Effector memory CD4-positive, alpha-beta T cell (primary cell): ENCODE results near the gene EPHB2.
"Not testable (repeated sequence)": the region's sequence is repeated elsewhere in the genome, so short reads cannot be mapped to it uniquely, and the experiment has no call there.

Source experiments
- DNase-seq, 3 donors: peaks; one replicate each; pipeline ENCODE4 v3.0.0-alpha.2; 2020
- H3K27ac ChIP-seq: 2 replicates; pipeline ENCODE4 v1.7.0; 2013; ENCODE audit warnings: mild to moderate bottlenecking, low read length, moderate library complexity; ENCODE audit not compliant: insufficient read depth, poor library complexity, severe bottlenecking
- H3K27me3 ChIP-seq: replicated peaks from 2 replicates; pipeline ENCODE4 v1.7.0; 2013; ENCODE audit warnings: mild to moderate bottlenecking, low read length; ENCODE audit not compliant: insufficient read depth, control insufficient read depth, poor library complexity, severe bottlenecking
- H3K36me3 ChIP-seq: 2 replicates; pipeline ENCODE4 v1.7.0; 2013; ENCODE audit warnings: mild to moderate bottlenecking, low read length, moderate library complexity; ENCODE audit not compliant: control insufficient read depth, insufficient read depth
- H3K4me1 ChIP-seq: 2 replicates; pipeline ENCODE4 v1.7.0; 2013; ENCODE audit warnings: low read length, mild to moderate bottlenecking; ENCODE audit not compliant: control insufficient read depth, insufficient read depth, poor library complexity, severe bottlenecking
- H3K4me3 ChIP-seq: 2 replicates; pipeline ENCODE4 v1.7.0; 2013; ENCODE audit warnings: low read length, low read depth, mild to moderate bottlenecking; ENCODE audit not compliant: insufficient read depth, poor library complexity, severe bottlenecking
- H3K9me3 ChIP-seq: 2 replicates; pipeline ENCODE4 v1.7.0; 2013; ENCODE audit warnings: mild to moderate bottlenecking, low read length, moderate library complexity; ENCODE audit not compliant: control insufficient read depth

Gene EPHB2

DNA sequence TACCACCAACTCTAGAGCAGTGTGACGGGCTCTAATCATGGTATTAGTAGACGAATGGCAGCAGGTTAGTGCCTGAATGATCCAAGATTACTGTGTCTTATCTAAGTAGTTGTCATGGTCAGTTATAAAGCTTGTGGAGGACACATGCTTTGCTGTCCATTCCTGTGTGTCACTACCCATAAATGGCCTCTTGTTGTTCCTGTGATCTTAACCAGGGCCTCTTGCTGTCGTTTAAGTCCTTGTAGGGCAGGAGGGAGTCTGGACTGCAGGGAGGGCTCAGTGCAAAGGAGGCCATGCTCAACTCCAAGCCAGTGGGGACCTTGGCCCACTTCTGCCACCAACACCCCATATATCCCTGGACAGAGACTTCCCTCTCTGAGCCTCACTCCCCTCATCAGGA lies 130.5 kb downstream of the EPHB2 start:
- H3K9me3 ChIP-seq = no peaks in the 10 kb centered on the region
- H3K27ac ChIP-seq = no peak overlapping the region
- H3K27me3 ChIP-seq = no peaks in the 10 kb centered on the region
- H3K4me3 ChIP-seq = no peak overlapping the region
- H3K36me3 ChIP-seq = no peaks in the 10 kb centered on the region
- no peak for DNase-seq
- H3K4me1 ChIP-seq = no peaks in the 10 kb centered on the region

DNA sequence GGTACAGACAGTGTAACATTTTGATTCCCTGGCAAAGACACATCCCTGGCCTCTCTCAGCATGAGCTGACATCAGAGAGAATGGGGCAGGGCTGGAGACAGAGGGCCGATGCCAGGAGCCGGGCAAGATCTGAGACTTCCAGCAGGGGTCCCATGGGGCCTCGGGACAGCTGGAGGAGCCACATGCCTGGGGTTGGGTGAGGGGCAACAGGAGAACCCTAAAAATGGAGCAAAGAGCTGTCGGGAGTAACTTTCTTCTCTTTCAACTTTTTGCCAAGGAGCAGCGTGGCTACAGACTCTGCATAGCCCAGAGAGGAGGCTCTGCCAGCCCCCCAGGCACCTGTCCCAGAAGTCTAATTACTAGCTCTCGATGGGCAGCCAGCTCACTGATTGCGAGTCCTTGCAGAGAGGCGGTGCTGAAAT lies 131.2 kb downstream of the EPHB2 start:
- Histone ChIP-seq H3K4me3 (no peak overlapping the region), H3K27me3 (no peaks in the 10 kb centered on the region), H3K9me3 (no peaks in the 10 kb centered on the region), H3K4me1 (no peaks in the 10 kb centered on the region), H3K36me3 (no peaks in the 10 kb centered on the region), H3K27ac (no peak overlapping the region)
- DNase-seq = no peak

DNA sequence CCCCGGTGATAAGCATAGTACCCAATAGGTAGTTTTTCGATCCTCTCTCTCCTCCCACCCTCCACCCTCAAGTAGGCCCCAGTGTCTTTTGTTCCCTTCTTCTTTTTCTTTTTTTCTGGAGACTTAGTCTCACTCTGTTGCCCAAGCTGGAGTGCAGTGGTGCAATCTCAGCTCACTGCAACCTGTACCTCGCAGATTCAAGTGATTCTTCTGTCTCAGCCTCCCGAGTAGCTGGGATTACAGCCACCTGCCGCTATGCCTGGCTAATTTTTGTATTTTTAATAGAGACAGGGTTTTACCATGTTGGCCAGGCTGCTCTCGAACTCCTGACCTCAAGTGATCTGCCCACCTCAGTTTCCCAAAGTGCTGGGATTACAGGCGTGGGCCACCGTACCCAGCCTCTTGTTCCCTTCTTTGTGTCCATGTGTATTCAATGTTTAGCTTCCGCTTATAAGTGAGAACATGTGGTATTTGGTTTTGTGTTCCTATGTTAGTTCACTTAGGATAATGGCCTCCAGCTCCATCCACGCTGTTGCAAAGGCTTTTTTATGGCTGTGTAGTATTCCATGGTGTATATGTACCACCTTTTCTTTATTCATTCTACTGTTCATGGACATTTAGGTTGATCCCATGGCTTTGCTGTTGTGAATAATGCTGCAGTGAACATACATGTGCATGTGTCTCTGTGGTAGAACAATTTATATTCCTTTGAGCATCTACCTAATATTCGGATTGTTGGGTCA lies 133.0 kb downstream of the EPHB2 start:
- not testable (repeated sequence) for H3K27ac ChIP-seq, H3K36me3 ChIP-seq, DNase-seq, H3K9me3 ChIP-seq, H3K4me1 ChIP-seq, H3K27me3 ChIP-seq, H3K4me3 ChIP-seq

DNA sequence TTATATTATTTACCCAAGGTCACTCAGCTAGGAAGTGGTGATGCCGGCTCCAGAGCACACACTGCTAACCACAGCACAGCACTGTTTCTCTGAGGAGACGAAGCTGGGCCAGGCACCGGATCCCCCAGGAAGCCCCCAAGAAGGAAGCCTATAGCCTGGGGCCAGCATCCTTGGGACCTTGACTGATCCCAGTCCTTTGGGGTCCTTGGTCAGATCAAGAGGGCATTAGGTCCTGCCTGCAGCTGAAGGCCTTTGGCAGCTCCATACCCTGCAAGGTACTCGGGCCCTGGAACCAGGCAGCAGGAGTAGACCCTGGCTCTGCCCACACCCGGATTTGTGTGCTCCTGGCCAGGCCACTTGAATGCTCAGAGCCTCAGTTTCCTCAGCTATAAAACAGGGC lies 134.0 kb downstream of the EPHB2 start:
- no peaks in the 10 kb centered on the region for H3K27me3 ChIP-seq
- H3K27ac ChIP-seq = no peak overlapping the region
- no peaks in the 10 kb centered on the region for H3K36me3 ChIP-seq
- no peak for DNase-seq
- no peaks in the 10 kb centered on the region for H3K4me1 ChIP-seq
- H3K4me3 ChIP-seq = no peak overlapping the region
- no peaks in the 10 kb centered on the region for H3K9me3 ChIP-seq

DNA sequence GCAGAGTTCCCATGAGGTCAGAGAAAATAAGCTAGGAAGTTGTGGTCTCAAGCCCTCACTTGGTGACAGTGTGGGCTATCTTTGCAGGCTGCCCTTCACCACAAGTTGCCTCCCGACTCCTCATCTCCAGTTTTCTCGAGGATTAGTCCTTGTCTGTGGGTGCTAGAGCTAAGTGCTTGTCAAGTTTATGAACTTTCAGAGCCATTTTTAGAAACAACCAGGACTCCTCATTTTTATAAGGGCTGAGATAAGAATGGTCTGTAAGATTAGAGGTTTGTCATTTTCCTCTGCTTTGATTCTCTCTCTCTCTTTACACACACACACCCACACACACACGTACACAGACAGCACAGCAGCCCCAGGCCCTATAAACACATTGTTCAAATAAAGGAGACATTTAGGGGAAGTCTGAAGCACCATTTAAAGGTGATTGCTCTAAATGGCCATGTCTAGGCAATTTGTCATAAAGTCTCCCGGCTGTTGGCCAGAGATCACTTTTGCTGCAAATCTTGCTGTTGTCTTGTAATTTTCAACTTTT lies 134.8 kb downstream of the EPHB2 start:
- no peaks in the 10 kb centered on the region for H3K27me3 ChIP-seq
- H3K27ac ChIP-seq = no peak overlapping the region
- H3K4me3 ChIP-seq = no peak overlapping the region
- DNase-seq = no peak
- no peaks in the 10 kb centered on the region for H3K36me3 ChIP-seq
- H3K4me1 ChIP-seq = no peaks in the 10 kb centered on the region
- no peaks in the 10 kb centered on the region for H3K9me3 ChIP-seq

DNA sequence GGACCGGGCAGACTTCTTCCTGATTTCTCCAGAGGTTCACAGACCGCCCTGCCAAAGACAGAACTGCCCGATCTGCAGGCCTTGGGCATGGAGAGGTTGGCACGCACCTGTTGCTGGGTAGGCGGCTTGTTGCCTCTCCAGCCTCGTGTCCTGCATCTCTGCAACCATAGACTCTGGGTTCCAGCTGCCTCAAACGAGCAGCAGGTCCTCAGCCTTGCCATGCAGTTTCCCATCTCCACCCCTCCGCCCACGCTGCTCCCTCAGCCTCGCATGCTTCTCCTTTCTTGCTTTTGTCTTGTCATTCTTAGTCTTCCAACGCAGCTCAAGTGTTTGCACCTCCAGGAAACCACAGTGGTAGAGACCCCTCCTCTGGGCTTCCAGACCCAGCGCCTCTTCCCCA lies 135.8 kb downstream of the EPHB2 start:
- H3K4me3 ChIP-seq = no peak overlapping the region
- H3K9me3 ChIP-seq = no peaks in the 10 kb centered on the region
- no peaks in the 10 kb centered on the region for H3K4me1 ChIP-seq
- no peak overlapping the region for H3K27ac ChIP-seq
- H3K27me3 ChIP-seq = no peaks in the 10 kb centered on the region
- no peak for DNase-seq
- no peaks in the 10 kb centered on the region for H3K36me3 ChIP-seq

DNA sequence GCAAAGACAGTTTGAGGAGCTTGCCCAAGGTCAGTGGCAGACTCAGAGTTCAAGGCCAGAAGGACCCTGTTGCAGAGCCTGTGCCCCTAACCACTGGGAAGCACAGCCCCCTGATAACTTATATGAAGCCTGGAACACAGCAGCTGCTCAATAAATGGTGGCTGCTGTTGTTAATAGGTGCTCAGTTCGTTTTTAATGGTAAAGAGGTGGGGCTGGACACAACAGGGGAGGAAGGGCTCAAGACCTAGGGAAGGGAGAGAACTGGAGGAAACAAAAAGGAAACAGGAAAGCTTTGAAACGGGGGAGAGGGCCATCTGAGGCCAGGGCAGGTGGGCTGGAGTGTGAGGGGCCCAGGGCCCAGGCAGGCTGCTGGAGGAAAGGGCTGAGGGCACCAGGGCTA lies 136.6 kb downstream of the EPHB2 start:
- no peak for DNase-seq
- no peaks in the 10 kb centered on the region for H3K9me3 ChIP-seq
- no peaks in the 10 kb centered on the region for H3K36me3 ChIP-seq
- no peaks in the 10 kb centered on the region for H3K27me3 ChIP-seq
- H3K4me1 ChIP-seq = no peaks in the 10 kb centered on the region
- no peak overlapping the region for H3K27ac ChIP-seq
- H3K4me3 ChIP-seq = no peak overlapping the region

DNA sequence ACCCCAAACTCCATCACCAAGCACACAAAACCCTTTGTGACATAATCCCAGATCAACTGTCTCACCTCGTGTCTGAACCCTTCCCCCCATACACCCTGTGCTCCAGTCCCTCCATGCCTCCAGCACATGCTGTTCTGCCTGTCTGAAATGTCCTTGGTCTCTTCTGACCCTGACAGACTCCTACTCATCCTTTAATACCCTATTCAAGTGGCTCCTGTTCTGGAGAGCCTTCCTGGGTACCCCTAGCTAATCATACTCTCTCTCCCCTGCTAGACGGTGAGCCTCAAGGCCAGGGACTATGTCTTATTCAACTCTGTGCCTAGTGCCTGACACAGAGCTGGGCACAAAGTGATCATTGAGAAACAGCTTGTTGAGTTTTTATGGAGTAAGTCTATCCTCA lies 137.1 kb downstream of the EPHB2 start:
- Histone ChIP-seq H3K4me1 (no peaks in the 10 kb centered on the region), H3K27me3 (no peaks in the 10 kb centered on the region)

DNA sequence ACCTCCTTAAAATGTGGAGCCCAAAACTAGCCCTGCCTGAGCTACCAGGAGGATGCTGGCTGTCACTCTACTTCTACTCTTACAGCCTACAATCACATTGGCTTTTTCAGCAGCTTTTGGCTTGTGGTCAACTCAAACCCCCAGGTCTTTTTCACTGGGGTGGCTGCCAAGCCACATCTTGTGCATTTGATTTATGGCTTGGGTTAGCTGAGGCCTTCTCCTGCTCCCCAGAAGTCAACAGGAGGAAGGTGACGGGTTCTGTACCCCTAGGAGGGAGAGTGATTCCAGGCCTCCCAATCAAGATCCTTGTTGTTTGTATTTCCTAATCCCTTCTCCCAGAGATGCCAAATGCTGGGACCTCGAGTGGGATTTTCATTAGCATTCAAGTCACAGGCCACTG lies 137.8 kb downstream of the EPHB2 start:
- Histone ChIP-seq H3K9me3 (no peaks in the 10 kb centered on the region), H3K27me3 (no peaks in the 10 kb centered on the region), H3K4me3 (no peak overlapping the region), H3K36me3 (no peaks in the 10 kb centered on the region), H3K27ac (no peak overlapping the region), H3K4me1 (no peaks in the 10 kb centered on the region)
- DNase-seq = no peak

More for the DNA sequence above, 137.1 kb downstream of the EPHB2 start:
- DNase-seq = no peak
- H3K27ac ChIP-seq = no peak overlapping the region
- H3K9me3 ChIP-seq = no peaks in the 10 kb centered on the region
- H3K4me3 ChIP-seq = no peak overlapping the region
- no peaks in the 10 kb centered on the region for H3K36me3 ChIP-seq

DNA sequence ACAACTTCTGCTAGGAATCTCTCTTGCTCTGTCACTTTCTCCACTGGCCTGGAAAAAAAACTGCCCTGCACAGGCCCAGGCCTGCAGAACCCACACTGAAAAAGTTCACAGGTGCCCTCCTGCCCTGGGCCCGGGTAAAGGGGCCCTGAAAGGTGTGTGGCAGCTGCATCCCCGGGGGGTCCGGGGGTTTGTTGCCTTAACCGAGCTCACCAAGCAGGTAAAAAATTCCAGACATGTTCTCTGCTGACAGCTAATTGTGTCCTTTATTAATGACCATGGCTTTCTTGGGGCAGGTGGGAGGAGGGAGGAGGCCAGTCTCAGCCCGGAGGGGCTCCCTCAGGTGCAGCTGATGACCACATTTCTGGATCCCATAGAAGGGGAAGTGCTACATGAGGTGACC lies 139.1 kb downstream of the EPHB2 start:
- H3K27ac ChIP-seq = no peak overlapping the region
- no peaks in the 10 kb centered on the region for H3K36me3 ChIP-seq
- DNase-seq = no peak
- no peaks in the 10 kb centered on the region for H3K27me3 ChIP-seq
- H3K9me3 ChIP-seq = no peaks in the 10 kb centered on the region
- no peak overlapping the region for H3K4me3 ChIP-seq
- H3K4me1 ChIP-seq = no peaks in the 10 kb centered on the region
